PC-3 (cell line): ENCODE data around the gene IL18RAP. TPM values are rescaled to one million over a fixed set of nuclear protein-coding genes. Genes with fewer than 3 reads are reported as not detected.
A peak's percentile ranks its signal among the peaks of the same experiment; 100 is the strongest.

Experiments
- ATAC-seq: fragments of 200-7000 bp; cut with Tn5 transposase; 2 replicates; pipeline ENCODE4 v1.9.1; 2020; ENCODE audit warnings: mild to moderate bottlenecking, moderate library complexity
- BruUV-seq: library from RNA; stranded (reverse); fragments of 400-500 nt; replicated peaks from 2 replicates; lab custom pipeline; 2021; lab: Mats Ljungman, UMichigan
- CTCF ChIA-PET: fragments of 300-600 bp; sonication (Branson Sonifier 250); formaldehyde crosslinking; loops from one replicate; lab custom pipeline; 2022; ENCODE audit warnings: antibody characterized with exemption; lab: Charles Lee
- POLR2A ChIA-PET: fragments of 300-600 bp; sonication (Branson Sonifier 250); formaldehyde crosslinking; loops from one replicate; lab custom pipeline; 2022; ENCODE audit warnings: antibody characterized with exemption; ENCODE audit not compliant: unreplicated experiment; lab: Charles Lee
- DNase-seq: peaks from one replicate; pipeline ENCODE4 v3.0.0-alpha.2; 2015
- H2AFZ ChIP-seq: fragments of 300-600 bp; sonication (generic); 2 replicates; pipeline ENCODE4 v1.6.0; 2016; ENCODE audit warnings: antibody characterized with exemption, low read length
- H3F3A ChIP-seq: fragments of 300-600 bp; sonication (generic); one replicate; pipeline ENCODE4 v1.6.0; 2017; ENCODE audit warnings: antibody characterized with exemption, low read length, control low read depth, mild to moderate bottlenecking; ENCODE audit not compliant: unreplicated experiment
- H3K27ac ChIP-seq: fragments of 300-600 bp; sonication (generic); 2 replicates; pipeline ENCODE4 v1.5.1; 2016; ENCODE audit warnings: mild to moderate bottlenecking, low read length
- H3K27me3 ChIP-seq: fragments of 300-600 bp; sonication (generic); 2 replicates; pipeline ENCODE4 v1.6.1; 2016; ENCODE audit warnings: low read length, mixed read lengths
- H3K36me3 ChIP-seq: fragments of 300-600 bp; sonication (generic); 2 replicates; pipeline ENCODE4 v1.6.1; 2016; ENCODE audit warnings: low read depth, mixed run types, low read length, mixed read lengths
- H3K4me1 ChIP-seq: fragments of 300-600 bp; sonication (generic); 2 replicates; pipeline ENCODE4 v1.5.1; 2016; ENCODE audit warnings: low read length; ENCODE audit not compliant: insufficient read depth
- H3K4me2 ChIP-seq: fragments of 300-600 bp; sonication (generic); 2 replicates; pipeline ENCODE4 v1.6.0; 2016; ENCODE audit warnings: low read length
- H3K4me3 ChIP-seq: fragments of 300-600 bp; sonication (generic); 2 replicates; pipeline ENCODE4 v1.5.1; 2016; ENCODE audit warnings: mild to moderate bottlenecking, low read length, mixed read lengths
- H3K79me2 ChIP-seq: fragments of 300-600 bp; sonication (generic); 2 replicates; pipeline ENCODE4 v1.6.1; 2017; ENCODE audit warnings: low read length, mixed read lengths
- H3K9ac ChIP-seq: fragments of 300-600 bp; sonication (generic); 2 replicates; pipeline ENCODE4 v1.6.0; 2016; ENCODE audit warnings: mild to moderate bottlenecking, low read length
- H3K9me2 ChIP-seq: fragments of 300-600 bp; sonication (generic); replicated peaks from 2 replicates; pipeline ENCODE4 v1.6.1; 2016; ENCODE audit warnings: mixed run types, low read length, mixed read lengths
- H3K9me3 ChIP-seq: fragments of 300-600 bp; sonication (generic); 2 replicates; pipeline ENCODE4 v1.6.1; 2016; ENCODE audit warnings: low read length, mixed read lengths
- H4K20me1 ChIP-seq: fragments of 300-600 bp; sonication (generic); 2 replicates; pipeline ENCODE4 v1.6.1; 2016; ENCODE audit warnings: low read length, mixed read lengths
- EZH2 ChIP-seq: fragments of 300-600 bp; sonication (generic); IDR thresholded peaks from one replicate; pipeline ENCODE4 v1.6.1; 2017; ENCODE audit warnings: antibody characterized with exemption, mild to moderate bottlenecking, low read length; ENCODE audit not compliant: unreplicated experiment
- EZH2phosphoT487 ChIP-seq: fragments of 300-600 bp; sonication (generic); IDR thresholded peaks from 2 replicates; pipeline ENCODE4 v1.6.1; 2018; ENCODE audit warnings: mild to moderate bottlenecking, antibody characterized with exemption, low read length, borderline replicate concordance
- intact Hi-C: fragments of 100-400 bp; cut with micrococcal nuclease; formaldehyde crosslinking; loops from 2 replicates; pipeline ENCODE4 v1.9.0; 2023
- total RNA-seq: library from RNA; depleted of rRNA; stranded (reverse); fragments of >200 nt; gene quantifications from 2 replicates; pipeline ENCODE4 v1.2.3, GENCODE V29; 2014
- TF ChIP-seq, protein P1 (sequence below): fragments of 300-600 bp; sonication (generic); conservative IDR thresholded peaks from 2 replicates; pipeline ENCODE4 v1.5.1; 2017; ENCODE audit warnings: antibody characterized with exemption, low read depth, mild to moderate bottlenecking, low read length

Gene IL18RAP
- total RNA-seq, 1 experiment from 2014 or later = not detected

DNA sequence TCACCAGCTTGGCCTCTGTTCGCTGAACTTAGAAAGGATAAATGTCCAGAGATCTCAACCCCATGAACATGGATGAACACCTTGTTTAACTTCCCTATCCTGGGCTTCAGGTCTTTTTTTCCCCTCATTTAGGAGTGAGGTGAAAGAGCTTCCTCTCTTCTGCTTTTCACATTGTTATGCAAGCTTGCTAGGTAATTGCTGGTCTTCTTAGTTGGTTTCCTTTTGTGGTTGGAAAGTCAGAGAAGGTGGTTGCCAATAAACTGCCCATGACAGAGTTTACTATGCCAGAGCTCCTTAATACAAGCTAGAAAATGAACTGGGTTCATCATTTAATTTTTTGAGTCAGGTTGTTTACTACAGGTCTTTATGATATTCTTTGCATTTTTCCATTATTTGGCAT, 66.7 kb downstream of the IL18RAP start:
- no peaks in the 10 kb centered on the region for H3K79me2 ChIP-seq

DNA sequence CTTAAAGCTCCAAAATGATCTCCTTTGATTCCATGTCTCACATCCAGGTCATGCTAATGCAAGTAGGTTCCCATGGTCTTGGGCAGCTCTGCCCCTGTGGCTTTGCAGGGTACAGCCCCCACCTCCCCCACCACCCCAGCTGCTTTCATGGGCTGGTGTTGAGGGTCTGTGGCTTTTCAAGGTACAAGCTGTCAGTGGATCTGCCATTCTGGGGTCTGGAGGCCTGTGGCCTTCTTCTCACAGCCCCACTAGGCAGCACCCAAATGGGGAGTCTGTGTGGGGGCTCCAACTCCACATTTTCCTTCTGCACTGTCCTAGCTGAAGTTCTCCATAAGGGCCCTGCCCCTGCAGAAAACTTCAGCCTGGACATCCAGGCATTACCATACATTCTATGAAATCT, 69.0 kb downstream of the IL18RAP start:
- Histone ChIP-seq H3K27me3 (no peaks in the 10 kb centered on the region), H3F3A (no peaks in the 10 kb centered on the region), H3K27ac (no peak overlapping the region), H3K4me3 (no peak overlapping the region), H3K9ac (no peak overlapping the region), H3K4me1 (peaks cover 11% of the 10 kb centered on the region), H3K9me3 (no peaks in the 10 kb centered on the region), H3K79me2 (no peaks in the 10 kb centered on the region), H3K36me3 (no peaks in the 10 kb centered on the region), H3K4me2 (no peak overlapping the region), H3K9me2 (no peaks in the 10 kb centered on the region), H4K20me1 (no peaks in the 10 kb centered on the region), H2AFZ (no peak overlapping the region)
- no peak for DNase-seq
- intact Hi-C loops = no loop called here
- CTCF ChIA-PET = no interaction called here
- TF ChIP-seq, protein P1, sequence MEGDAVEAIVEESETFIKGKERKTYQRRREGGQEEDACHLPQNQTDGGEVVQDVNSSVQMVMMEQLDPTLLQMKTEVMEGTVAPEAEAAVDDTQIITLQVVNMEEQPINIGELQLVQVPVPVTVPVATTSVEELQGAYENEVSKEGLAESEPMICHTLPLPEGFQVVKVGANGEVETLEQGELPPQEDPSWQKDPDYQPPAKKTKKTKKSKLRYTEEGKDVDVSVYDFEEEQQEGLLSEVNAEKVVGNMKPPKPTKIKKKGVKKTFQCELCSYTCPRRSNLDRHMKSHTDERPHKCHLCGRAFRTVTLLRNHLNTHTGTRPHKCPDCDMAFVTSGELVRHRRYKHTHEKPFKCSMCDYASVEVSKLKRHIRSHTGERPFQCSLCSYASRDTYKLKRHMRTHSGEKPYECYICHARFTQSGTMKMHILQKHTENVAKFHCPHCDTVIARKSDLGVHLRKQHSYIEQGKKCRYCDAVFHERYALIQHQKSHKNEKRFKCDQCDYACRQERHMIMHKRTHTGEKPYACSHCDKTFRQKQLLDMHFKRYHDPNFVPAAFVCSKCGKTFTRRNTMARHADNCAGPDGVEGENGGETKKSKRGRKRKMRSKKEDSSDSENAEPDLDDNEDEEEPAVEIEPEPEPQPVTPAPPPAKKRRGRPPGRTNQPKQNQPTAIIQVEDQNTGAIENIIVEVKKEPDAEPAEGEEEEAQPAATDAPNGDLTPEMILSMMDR = no peak
- TF ChIP-seq EZH2phosphoT487 (no peak), EZH2 (no peak)
- POLR2A ChIA-PET = no interaction called here
- ATAC-seq = no peak
- BruUV-seq = no TSS peak

More for the DNA sequence above, 66.7 kb downstream of the IL18RAP start:
- no TSS peak for BruUV-seq
- Histone ChIP-seq H4K20me1 (no peaks in the 10 kb centered on the region), H3K9ac (no peak overlapping the region), H3K27me3 (no peaks in the 10 kb centered on the region), H3K4me2 (no peak overlapping the region), H3K27ac (no peak overlapping the region), H3K4me1 (peaks cover 14% of the 10 kb centered on the region), H3F3A (no peaks in the 10 kb centered on the region), H3K36me3 (no peaks in the 10 kb centered on the region), H3K9me3 (no peaks in the 10 kb centered on the region), H3K4me3 (no peak overlapping the region), H3K9me2 (no peaks in the 10 kb centered on the region), H2AFZ (no peak overlapping the region)
- ATAC-seq = no peak
- intact Hi-C loops = no loop called here
- CTCF ChIA-PET = no interaction called here
- DNase-seq = peak; percentile 29
- no peak for TF ChIP-seq EZH2phosphoT487
- TF ChIP-seq, protein P1 = no peak
- no peak for TF ChIP-seq EZH2
- POLR2A ChIA-PET = no interaction called here

DNA sequence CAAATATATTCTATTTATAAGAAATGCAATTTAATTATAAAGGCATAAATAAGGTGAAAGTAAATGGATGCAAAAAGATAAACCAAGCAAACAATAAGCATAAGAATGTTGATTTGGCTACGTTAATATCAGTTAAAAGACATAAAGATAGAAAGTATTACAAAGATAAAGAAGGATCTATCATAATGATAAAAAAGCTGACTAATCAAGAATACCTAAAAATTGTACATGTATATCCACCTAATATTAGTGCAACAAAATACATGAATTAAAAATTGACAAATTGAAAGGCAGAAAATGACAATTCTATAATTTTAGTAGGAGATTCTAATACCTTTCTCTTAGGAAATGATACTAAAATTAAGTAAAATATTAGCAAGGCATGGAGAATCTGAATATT, 71.6 kb downstream of the IL18RAP start:
- H3K9ac ChIP-seq = no peak overlapping the region
- H3K79me2 ChIP-seq = no peaks in the 10 kb centered on the region
- no peaks in the 10 kb centered on the region for H3K4me1 ChIP-seq
- no peaks in the 10 kb centered on the region for H3K9me3 ChIP-seq
- BruUV-seq = no TSS peak
- DNase-seq (no peak), ATAC-seq (no peak)
- no peaks in the 10 kb centered on the region for H3K9me2 ChIP-seq
- TF ChIP-seq EZH2 = no peak
- TF ChIP-seq EZH2phosphoT487 = no peak
- TF ChIP-seq, protein P1 = no peak
- no peak overlapping the region for H3K27ac ChIP-seq
- no peaks in the 10 kb centered on the region for H4K20me1 ChIP-seq
- intact Hi-C loops = no loop called here
- no peak overlapping the region for H2AFZ ChIP-seq
- H3K4me3 ChIP-seq = no peak overlapping the region
- H3F3A ChIP-seq = no peaks in the 10 kb centered on the region
- ChIA-PET POLR2A (no interaction called here), CTCF (no interaction called here)
- H3K27me3 ChIP-seq = no peaks in the 10 kb centered on the region
- H3K4me2 ChIP-seq = no peak overlapping the region
- H3K36me3 ChIP-seq = no peaks in the 10 kb centered on the region
